Smooth muscle cell of the brain vasculature (primary cell): ENCODE results near the gene RELL1.

Source experiments
- DNase-seq: peaks from one replicate; pipeline ENCODE4 v3.0.0-alpha.2; 2012; ENCODE audit warnings: low read depth, low spot score

Gene RELL1, protein sequence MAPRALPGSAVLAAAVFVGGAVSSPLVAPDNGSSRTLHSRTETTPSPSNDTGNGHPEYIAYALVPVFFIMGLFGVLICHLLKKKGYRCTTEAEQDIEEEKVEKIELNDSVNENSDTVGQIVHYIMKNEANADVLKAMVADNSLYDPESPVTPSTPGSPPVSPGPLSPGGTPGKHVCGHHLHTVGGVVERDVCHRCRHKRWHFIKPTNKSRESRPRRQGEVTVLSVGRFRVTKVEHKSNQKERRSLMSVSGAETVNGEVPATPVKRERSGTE

DNA sequence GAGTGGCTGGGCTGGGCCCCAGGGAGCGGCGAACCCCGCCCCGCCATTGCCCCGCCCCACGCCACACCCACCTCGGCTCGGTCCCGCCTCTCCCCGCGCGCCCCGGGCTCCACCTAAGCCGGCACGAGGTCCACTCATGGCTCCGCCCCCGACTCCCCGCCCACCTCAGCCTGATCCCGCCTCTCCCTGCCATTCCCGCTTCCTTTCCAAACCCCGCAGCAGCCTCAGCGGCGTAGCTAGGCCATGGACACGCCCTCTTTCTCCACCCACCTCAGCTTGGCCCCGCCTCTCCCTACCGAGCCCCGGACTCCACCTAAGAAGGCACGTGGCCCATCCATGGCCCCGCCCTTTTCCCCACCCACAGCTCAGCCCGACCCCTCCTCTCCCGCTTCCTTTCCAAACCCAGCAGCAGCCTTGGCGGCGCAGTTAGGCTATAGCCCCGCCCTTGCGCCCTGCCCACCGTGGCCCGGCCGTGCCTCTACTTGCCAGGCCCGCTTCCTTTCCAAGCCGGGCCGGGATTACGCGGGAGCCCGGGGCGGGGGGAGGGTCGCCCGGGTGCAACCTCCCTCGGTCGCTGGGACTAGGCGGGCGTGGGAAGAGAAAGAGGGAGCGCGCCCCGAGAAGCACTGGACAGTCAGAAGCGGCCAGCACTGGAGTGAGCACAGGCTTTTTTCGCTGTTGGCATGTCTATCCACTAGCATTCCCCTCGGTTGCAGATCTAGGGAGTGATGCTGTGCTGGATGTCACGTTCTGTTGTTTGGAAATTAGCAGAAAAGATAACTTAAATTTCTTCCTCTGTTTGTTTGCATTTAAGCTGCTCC lies at the start of gene RELL1:
RELL1 (minus strand) TSS at position 4 of the 821 bp plus-strand sequence. CDS start 89 bp downstream, outside the sequence.
- DNase-seq: peak; percentile 99

DNA sequence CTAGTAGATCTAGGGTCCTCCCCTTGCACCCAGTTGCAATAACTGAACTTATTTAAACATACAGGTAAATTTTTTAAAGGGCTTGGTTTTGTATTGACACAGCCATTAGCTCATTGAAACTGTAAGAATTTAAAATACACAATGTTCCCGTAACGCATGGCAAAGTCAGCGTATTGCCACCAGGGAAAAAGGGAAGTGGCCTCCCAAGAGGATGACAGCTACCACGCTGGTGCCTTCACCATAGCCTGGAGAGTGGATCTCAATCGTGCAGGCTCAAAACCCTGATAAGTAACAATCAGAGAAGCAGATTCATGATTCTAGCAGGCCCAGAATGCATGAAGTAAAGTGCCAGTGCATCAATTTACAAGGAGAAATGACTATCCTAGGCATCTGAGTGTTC lies 49.4 kb upstream of the RELL1 start:
- no peak for DNase-seq

DNA sequence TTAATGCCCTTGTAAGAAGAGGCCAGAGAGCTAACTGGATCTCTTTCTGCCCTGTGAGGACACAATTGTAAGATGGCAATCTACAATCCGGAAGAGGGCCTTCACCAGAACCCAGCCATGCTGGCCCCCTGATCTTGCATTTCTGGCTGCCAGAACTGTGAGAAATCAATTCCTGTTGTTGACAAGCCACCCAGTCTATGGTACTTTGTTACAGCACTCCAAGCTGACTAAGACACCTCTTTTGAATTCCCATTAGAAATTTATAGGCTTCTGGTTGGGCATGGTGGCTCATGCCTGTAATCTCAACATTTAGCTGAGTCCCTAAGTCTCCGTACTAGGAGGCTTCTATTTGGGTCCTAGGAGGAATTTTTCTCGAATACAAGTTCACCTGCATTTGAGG lies 48.8 kb upstream of the RELL1 start:
- DNase-seq: no peak

DNA sequence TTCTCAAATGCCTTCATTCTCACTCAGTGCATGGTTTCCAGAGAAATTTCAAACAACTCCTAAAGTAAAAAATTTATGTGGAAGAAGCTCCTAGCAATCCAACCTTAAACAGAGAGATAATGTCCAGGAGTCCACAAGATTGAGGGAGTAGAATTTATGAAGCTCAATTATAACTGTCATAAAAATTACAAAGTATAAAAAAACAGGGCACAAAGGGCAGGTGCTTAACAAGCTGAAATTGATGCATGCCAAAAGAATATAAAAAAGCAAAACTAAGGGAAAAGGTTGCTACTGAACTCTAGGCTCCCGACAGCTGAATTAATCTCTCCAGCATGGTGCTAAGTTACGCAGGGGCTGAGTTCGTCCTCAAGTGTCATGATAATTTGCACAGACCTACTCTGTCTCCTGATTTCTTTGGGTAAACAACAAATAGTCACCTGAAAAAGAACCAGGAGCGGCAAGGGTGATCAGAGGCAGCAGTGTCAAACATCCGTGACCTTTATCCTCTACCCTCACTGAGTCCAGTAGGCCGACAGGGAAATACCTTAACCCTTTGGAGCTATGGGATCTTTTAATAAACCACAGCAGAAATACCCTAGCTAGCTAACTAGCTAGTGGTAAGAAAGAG lies 47.2 kb upstream of the RELL1 start:
- DNase-seq: no peak

DNA sequence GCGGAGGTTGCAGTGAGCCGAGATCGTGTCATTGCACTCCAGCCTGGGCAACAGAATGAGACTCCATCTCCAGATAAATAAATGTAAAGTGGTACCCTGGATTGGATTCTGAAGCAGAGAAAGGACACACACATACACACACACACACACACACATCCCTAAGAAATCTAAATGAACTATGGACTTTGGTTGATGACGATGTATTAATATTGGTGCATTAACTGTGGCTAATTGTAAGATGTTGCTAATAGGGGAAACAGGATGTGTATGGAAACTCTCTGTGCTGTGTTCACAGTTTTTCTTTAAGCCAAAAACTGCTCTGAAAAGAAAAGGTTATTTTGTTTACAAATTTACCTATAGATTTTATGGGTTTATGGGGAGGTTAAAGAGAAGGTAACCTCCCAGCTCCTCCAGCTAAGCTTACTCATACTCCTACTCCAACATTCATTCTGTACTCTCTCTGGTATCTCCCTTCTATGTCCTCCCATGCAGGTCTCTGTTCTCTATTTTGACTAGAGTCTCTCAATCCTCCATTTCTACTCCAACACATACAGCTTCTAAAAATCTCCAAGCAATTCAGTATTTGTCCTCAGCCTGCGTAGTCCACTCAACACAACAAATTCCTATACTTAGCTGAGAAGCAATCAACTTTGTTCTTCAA lies 46.5 kb upstream of the RELL1 start:
- no peak for DNase-seq

DNA sequence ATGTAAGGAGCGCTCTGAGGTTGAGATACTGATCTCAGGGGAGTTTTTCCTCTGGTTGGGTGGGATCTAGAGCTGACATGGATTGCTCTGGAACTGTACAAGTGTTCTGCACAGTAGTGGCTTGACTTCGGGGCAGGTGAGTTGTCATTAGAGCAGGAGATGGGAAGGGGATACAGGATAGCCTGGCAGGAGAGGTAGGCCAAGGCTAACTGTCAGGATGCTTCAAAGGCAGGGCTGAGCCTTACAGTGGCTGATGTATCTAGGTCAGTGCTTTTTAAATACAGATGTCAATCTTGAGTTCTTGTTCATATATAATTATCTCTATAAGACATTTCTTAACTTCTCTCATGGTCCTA lies 43.5 kb upstream of the RELL1 start:
- DNase-seq: no peak

DNA sequence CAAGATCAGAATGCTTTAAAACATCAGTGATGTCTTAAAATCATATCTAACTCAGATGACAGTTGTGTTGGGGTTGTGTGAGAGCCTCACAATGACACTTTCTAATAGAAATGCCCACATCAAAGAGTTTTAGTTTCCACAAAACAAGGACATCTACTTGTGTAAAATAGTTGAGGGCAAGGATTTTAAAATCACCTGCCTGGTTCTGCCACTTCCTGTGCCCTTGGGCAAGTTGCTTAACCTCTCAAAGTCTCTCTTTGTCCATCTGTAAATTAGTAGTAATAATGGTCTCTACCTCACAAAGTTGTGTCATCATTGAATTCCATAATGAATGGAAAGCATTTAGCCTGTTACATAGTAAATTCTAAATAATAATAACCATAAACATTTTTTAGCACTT lies 41.9 kb upstream of the RELL1 start:
- DNase-seq: no peak

DNA sequence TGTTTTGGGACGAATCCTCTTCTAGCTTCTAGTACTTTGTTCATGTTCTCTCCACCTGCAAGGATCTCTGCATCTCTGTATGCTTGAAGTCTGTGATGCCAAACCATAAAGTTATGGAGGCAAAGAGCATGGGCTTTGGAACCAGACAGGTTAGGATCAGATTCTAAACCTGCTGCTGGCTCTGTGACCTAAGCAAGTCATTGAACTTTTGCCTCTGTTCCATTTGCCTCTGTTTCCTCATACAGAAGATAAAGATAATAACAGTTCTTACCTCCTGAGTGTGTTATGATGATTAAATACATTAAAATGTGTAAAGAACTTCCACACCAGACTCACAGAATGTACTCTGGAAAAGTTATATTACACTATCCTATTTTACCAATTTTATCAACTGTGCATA lies 41.5 kb upstream of the RELL1 start:
- no peak for DNase-seq

DNA sequence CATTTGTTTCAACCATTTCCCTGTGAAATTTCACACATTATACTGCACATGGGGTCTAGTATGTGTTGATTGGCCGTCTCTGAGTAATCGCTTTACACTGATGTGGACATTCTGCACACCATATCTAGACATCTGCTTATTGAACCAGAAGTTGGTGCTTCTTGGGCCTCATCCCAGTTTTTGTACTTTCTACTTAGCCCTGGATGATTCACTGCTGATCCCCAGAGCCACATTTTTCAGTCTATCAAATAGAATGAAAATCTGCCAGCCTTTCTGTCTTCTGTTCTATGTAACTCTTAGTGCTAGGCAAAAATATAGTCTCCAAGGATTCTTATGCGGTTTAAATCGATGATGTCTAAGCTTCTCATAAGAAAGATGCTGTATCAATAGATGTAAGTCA lies 40.5 kb upstream of the RELL1 start:
- no peak for DNase-seq

DNA sequence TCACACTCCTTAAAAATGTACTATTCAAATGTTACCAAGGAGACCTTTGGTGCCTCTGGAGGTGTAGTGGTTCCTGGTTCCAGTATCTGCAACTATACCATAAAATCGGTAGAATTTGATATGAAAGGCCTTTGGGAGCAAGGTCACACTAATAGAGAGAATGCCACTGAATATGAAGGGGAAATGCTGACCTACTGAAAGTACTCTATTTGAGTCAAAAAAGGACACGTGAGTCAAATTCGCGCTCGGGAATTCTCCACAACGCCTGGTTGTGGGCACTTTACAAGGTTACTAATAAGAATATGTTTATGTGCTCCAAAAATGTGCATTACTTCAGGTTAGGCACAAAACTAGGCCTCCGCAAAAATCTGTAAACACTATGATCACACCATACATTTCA lies 39.5 kb upstream of the RELL1 start:
- no peak for DNase-seq

DNA sequence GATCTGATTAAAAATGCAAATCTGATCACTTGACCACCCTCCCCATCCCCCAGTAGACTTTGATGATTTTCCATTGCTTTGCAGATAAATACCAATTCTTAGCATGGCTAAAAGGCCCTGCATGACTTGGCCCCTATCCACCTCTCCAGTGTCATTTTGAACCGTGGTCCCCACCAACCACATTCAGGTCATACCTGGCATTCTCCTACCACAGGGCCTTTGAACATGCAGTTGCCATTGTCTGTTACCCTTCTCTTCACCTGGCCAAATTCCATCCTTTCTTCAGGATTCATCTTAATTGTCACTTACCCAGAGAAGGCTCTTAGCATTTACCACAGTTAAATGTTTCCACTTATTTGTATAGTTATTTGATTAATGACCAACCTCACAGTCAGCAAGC lies 36.9 kb upstream of the RELL1 start:
- no peak for DNase-seq

DNA sequence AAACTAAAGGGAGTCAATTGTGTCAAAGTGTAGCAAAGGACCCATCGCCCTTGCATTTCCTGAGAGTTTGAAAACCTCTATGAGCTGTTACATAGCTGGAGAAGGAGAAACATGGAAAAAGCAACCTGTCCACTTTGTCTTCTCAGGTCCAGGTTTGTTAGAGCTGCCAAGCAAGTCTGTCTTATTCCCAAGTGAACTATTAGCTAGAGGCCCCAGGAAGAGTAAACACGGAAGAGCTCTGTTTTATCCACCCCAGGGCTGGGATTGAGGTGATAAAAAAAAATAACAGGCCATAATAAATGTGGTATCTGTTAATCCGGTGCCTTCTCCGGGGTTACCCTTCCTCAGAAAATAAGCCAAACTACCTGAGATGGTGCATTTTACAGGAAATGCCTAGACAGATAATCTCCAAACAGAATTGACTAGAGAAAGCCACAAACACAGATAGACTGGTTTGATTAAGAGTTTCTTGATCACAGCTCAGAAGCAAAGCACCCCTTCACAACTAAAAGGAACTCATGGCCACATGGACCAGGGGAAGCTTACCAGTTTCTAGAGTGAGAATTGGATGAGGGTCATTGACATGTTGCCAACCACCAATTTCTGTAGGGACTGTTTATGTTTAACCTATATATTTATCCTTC lies 35.9 kb upstream of the RELL1 start:
- no peak for DNase-seq

DNA sequence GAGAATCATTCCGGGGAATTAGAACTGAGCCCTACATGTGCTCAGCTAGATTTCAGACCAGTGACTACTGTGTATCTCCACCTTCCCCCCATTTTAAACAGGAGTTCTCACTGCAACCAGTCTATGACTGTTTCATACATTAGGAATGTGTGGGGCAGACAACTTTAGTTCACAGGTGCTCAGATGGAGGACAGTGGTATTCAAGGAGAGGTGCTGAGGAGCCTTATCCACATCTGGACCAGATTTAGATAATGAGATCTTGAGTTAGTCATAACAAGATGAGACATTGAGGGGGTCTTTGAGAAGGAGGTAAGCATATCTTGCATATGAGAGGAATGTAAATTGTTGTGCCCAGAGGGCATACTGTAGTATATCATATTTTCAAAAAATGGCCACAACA lies 32.8 kb upstream of the RELL1 start:
- no peak for DNase-seq

DNA sequence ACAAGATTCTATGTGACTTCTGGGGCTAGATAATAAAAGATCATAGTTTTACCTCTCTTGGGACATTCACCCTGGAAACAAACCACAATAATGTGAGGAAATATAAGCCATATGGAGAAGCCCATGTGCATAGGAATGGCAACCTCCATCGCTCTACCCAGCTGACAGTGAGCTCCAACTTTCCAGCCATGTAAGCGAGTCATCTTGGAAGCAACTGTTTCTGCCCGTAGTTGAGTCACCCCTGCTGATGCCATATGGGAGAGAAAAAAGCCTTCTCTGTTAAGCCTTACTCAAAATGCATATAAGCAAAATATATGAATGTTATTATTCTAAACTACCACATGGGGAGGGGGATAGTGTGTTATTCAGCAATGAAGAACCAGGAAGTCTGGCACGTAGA lies 31.4 kb upstream of the RELL1 start:
- DNase-seq: peak; percentile 18

DNA sequence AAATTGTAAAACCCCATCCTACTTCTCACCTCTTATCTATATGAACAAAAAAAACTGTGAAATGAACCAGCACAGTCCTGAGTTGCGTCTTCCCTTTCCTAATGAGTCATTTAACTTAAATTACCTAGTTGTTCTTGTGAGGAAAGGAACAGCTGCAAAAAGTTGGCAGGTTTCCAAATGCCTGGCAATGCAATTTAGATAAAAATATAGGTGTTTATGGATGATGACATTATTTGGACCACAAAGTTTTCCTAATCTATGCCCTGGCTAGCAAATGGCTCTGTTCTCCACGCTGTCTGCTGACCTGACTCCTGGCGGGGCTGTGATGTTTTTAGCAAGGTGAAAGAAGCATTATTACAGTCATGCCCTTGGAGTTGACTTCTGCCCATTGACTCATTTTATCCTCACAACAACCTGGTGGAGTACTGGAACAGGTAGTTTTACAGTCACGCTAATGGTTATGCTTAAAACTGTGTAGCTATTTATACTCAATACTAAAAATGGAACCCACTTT lies 29.8 kb upstream of the RELL1 start:
- no peak for DNase-seq

DNA sequence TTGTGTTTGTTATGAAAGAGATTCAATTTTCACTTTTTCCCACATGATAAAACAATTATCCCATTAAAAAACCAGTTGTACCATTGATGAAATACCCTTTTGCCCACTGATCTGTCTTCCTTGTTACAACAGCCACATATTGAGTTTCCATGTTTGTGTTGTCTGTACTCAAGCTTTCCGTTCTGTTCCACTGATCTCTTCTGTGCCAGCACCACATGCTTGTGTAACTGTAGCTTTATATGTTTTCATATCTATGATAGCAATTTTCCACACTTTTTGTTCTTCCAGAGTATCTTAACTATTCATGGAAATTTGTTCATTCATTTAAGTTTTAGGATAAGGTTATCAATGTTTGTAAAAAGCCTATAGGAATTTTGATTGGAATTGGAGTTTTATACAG lies 24.3 kb upstream of the RELL1 start:
- DNase-seq: no peak

DNA sequence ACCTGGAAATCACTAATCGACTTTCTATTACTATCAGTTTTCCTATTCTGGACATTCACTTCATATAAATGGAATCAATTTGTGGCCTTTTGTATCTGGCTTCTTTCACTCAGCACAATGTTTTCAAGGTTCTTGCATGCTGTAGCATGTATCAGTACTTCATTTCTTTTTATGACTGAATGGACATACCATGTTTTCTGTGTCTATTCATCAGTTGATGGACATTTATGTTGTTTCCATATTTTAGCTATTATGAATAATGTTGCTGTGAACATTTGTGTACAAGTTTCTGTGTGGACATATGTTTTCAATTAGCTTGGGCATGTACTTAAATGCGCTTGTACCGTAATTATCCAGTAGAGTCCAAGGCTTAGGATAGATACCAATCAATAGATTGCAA lies 19.9 kb upstream of the RELL1 start:
- no peak for DNase-seq

DNA sequence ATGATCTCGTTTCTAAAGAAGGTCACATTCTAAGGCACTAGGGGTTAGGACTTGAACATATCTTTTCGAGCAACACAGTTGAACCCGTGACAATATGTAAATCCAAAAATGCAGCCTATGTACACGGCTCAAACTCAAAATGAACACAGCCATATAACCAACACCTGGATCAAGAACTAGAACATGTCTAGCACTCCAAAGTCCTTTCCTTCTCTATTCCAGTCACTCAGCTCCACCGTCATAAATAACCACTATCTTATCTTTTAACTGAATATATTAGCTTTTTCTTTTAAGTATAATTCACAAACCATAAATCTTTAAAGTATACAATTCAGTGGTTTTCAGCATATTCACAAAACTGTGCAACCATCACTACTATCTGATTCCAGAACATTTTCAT lies 19.4 kb upstream of the RELL1 start:
- DNase-seq: no peak

DNA sequence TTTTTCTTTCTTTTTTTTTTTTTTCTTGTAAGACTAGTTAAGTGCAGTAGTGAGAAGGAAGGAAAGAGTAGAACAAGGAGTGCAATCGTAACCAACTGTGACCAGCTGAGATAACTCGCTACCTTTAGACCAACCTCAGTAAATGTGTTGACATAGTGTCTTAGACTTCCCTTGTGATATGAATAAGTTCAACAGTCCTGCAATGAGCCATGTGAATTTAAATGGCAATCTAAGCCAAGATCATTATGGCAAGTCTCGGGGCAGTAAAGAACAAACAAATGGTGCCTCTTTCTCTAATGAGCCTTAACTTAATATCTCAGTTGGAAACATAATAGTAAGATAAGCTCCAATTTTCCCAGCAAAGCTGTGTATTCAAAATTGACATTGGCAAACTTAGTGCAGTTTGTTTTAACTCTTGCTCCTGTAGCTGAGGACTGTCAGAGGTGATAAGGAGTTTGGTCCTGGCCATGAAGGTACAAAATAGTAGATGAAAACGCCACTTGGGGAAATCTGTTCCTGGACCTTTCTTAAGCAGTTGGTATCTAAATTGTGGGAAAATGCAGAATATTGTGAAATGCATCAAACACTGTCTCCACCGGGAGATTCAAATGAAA lies 13.8 kb upstream of the RELL1 start:
- no peak for DNase-seq

DNA sequence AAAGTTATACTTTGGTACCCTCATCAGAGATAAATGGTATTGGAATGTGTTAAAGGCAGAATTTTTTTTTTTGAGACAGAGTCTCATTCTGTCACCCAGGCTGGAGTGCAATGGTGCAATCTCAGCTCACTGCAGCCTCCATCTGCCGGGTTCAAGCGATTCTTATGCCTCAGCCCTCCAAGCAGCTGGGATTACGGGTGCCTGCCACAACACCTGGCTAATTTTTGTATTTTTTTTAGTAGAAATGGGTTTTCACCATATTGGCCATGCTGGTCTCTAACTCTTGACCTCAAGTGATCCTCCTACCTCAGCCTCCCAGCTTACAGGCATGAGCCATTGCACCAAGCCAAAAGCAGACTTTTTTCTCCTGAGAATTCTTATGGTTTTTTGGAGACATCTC lies 11.4 kb upstream of the RELL1 start:
- no peak for DNase-seq

DNA sequence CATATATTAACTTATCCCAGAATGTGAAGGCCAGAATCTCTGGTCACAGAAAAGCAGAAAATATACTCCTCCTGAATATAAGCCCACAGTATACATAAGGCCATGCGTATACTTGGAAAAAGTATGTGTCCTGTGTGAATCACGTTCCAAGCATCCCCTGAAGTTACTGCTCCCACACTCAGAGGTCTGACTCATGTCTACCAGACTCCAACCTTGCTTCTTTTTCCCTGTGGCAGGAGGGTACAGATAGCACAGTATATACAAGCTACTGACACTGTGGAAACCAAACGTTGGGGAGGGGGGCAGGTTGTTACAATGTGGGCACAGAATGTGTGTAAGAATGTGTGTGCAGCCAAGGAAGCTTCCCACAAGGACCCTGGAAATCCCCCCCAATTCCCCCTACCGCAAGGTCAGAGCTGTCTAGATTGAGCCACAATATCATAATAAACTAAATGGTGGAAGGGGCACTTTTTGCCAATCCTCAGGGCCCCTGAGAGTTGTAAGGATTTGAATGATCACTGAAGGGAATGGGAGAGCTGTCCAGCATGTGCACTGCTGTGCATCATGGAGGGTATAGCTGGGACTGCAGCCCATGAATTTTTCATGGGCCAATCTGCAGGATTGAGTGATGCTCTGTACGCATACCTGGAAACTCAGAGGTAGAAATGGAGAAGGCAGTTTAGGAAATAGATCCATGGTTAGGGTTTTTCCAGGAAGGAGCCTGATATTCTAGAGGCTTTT lies 7.4 kb upstream of the RELL1 start:
- DNase-seq: peak; percentile 7
